Measurements from ENCODE around the gene DCBLD1. TPM values are rescaled to one million over a fixed set of nuclear protein-coding genes. Genes with fewer than 3 reads are reported as not detected.
A peak's percentile ranks its signal among the peaks of the same experiment; 100 is the strongest.

Gene DCBLD1
- total and polyA plus RNA-seq, 2 donors (not counting 1 experiment from before 2014, with no cell fraction given): 35.2 to 44.4 TPM

DNA sequence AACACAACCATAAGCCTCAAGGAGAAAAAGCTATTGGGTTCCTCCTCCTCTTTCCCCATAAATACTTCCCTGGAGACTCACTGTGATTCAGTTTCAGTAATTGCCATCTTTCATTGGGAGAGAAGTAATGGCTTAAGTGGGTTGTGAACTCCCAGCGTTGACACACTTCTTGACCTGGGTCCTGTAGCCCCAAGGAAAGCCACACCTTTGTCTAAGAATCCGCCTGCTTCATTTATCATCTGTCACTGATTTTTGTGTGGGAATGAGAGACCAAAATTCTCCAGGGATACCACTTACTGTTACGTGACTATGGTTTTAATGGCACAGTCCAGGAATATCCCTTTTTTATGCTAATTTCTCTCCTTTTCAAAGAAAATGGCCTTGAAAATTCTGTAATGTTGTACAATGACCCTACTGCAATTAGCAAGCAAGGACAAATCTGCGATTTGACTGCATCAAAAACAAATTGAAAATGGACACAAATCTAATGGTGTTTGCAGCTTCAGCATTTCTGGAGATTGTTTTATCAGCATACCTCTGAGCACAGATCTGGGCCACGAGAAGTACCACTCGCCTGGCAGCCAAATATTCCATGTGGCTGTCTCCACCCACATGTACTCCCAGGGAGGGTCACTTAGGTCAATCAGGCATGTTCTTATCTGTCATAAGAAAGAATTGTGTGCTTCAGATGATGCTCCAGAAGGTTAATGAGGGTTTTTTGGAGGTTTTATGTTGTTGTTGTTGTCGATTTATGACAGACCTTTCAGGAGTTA, 29.8 kb downstream of the DCBLD1 start:
- Histone ChIP-seq H3K4me3 (replicated peaks in 1 of 4; ENCODE audit: control extremely low read depth in 1 of 4, insufficient read depth in 1 of 4, low read depth in 3 of 4, low read length in 4 of 4) (no peak overlapping the region), H3K9ac (ENCODE audit: insufficient read depth, low read length) (no peak overlapping the region), H3K4me2 (ENCODE audit: extremely low read depth, insufficient read depth, low read length) (no peak overlapping the region), H4K20me1 (ENCODE audit: control insufficient read depth, extremely low read depth, insufficient read depth, low read length) (no peaks in the 10 kb centered on the region), H2AFZ (ENCODE audit: low read length) (no peak overlapping the region), H3K9me3 (ENCODE audit: control insufficient read depth, insufficient read depth, low read depth, low read length) (no peaks in the 10 kb centered on the region), H3K79me2 (ENCODE audit: control insufficient read depth, insufficient read depth, low read length) (peaks cover 2% of the 10 kb centered on the region), H3K36me3 (ENCODE audit: control insufficient read depth, insufficient read depth, low read length) (no peaks in the 10 kb centered on the region), H3K4me1 (ENCODE audit: control insufficient read depth, extremely low read depth, insufficient read depth, low read length) (no peaks in the 10 kb centered on the region), H3K27me3 (ENCODE audit: control insufficient read depth, insufficient read depth, low read length) (no peaks in the 10 kb centered on the region), H3K27ac (ENCODE audit: insufficient read depth, low read length) (no peak overlapping the region)
- DNase-seq (ENCODE audit: low read depth in 2 of 2): peak in 1 of 2 donors; percentile 69
- TF ChIP-seq, protein P1, sequence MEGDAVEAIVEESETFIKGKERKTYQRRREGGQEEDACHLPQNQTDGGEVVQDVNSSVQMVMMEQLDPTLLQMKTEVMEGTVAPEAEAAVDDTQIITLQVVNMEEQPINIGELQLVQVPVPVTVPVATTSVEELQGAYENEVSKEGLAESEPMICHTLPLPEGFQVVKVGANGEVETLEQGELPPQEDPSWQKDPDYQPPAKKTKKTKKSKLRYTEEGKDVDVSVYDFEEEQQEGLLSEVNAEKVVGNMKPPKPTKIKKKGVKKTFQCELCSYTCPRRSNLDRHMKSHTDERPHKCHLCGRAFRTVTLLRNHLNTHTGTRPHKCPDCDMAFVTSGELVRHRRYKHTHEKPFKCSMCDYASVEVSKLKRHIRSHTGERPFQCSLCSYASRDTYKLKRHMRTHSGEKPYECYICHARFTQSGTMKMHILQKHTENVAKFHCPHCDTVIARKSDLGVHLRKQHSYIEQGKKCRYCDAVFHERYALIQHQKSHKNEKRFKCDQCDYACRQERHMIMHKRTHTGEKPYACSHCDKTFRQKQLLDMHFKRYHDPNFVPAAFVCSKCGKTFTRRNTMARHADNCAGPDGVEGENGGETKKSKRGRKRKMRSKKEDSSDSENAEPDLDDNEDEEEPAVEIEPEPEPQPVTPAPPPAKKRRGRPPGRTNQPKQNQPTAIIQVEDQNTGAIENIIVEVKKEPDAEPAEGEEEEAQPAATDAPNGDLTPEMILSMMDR (conservative IDR thresholded peaks at IDR 0.05 in 1 of 2, IDR thresholded peaks at IDR 0.05 in 1 of 2; ENCODE audit: low read depth in 1 of 2, low read length in 2 of 2): no peak
- no peak for TF ChIP-seq EZH2 (IDR thresholded peaks at IDR 0.05; ENCODE audit: low read length, missing control alignments)

GRCh38 chr6:117512987-117513573, 30.6 kb downstream of the DCBLD1 start:
- H3K9me3 ChIP-seq (ENCODE audit: control insufficient read depth, insufficient read depth, low read depth, low read length): no peaks in the 10 kb centered on the region
- H3K79me2 ChIP-seq (ENCODE audit: control insufficient read depth, insufficient read depth, low read length): peaks cover 2% of the 10 kb centered on the region
- TF ChIP-seq EZH2 (IDR thresholded peaks at IDR 0.05; ENCODE audit: low read length, missing control alignments): no peak
- TF ChIP-seq, protein P1 (conservative IDR thresholded peaks at IDR 0.05 in 1 of 2, IDR thresholded peaks at IDR 0.05 in 1 of 2; ENCODE audit: low read depth in 1 of 2, low read length in 2 of 2): no peak
- no peaks in the 10 kb centered on the region for H3K27me3 ChIP-seq (ENCODE audit: control insufficient read depth, insufficient read depth, low read length)
- no peak overlapping the region for H2AFZ ChIP-seq (ENCODE audit: low read length)
- DNase-seq (ENCODE audit: low read depth in 2 of 2): no peak
- no peak overlapping the region for H3K27ac ChIP-seq (ENCODE audit: insufficient read depth, low read length)
- H3K36me3 ChIP-seq (ENCODE audit: control insufficient read depth, insufficient read depth, low read length): no peaks in the 10 kb centered on the region
- H3K4me1 ChIP-seq (ENCODE audit: control insufficient read depth, extremely low read depth, insufficient read depth, low read length): no peaks in the 10 kb centered on the region
- H3K9ac ChIP-seq (ENCODE audit: insufficient read depth, low read length): no peak overlapping the region
- no peak overlapping the region for H3K4me2 ChIP-seq (ENCODE audit: extremely low read depth, insufficient read depth, low read length)
- H4K20me1 ChIP-seq (ENCODE audit: control insufficient read depth, extremely low read depth, insufficient read depth, low read length): no peaks in the 10 kb centered on the region
- H3K4me3 ChIP-seq (replicated peaks in 1 of 4; ENCODE audit: control extremely low read depth in 1 of 4, insufficient read depth in 1 of 4, low read depth in 3 of 4, low read length in 4 of 4): no peak overlapping the region

DNA sequence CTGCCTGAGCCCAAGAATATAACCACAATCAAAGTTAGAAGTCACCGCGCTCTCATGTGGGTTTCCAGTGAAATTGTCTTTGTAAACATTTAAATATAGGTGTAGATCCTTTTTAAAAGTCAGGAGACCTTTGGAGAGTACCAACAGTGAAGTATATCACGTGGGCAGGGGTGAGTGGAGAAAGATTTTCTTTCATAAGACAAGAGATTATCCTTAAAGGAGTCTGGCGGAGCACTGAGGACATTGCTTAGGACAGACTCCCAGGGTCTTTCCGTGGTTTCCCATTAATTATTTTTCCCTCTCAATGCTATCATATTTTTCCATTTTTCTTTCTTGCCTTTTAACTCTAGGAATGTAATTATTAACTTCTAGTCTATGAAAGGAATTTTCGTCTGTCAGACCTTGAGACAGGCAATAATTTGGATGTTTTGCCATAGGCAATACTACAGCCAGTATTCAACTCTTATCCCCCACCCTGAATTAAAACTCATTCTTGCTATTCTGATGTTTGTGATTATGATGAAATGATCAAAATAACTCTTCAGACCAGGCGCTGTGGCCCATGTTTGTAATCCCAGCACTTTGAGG, 31.4 kb downstream of the DCBLD1 start:
- peak in 1 of 2 donors; percentile 53 for DNase-seq (ENCODE audit: low read depth in 2 of 2)

More for the DNA sequence above, 31.4 kb downstream of the DCBLD1 start:
- Histone ChIP-seq H3K9me3 (ENCODE audit: control insufficient read depth, insufficient read depth, low read depth, low read length) (no peaks in the 10 kb centered on the region), H3K4me2 (ENCODE audit: extremely low read depth, insufficient read depth, low read length) (no peak overlapping the region), H3K36me3 (ENCODE audit: control insufficient read depth, insufficient read depth, low read length) (no peaks in the 10 kb centered on the region), H3K27me3 (ENCODE audit: control insufficient read depth, insufficient read depth, low read length) (no peaks in the 10 kb centered on the region), H2AFZ (ENCODE audit: low read length) (no peak overlapping the region), H3K4me1 (ENCODE audit: control insufficient read depth, extremely low read depth, insufficient read depth, low read length) (no peaks in the 10 kb centered on the region), H3K9ac (ENCODE audit: insufficient read depth, low read length) (no peak overlapping the region), H3K27ac (ENCODE audit: insufficient read depth, low read length) (no peak overlapping the region), H3K4me3 (replicated peaks in 1 of 4; ENCODE audit: control extremely low read depth in 1 of 4, insufficient read depth in 1 of 4, low read depth in 3 of 4, low read length in 4 of 4) (no peak overlapping the region), H3K79me2 (ENCODE audit: control insufficient read depth, insufficient read depth, low read length) (no peaks in the 10 kb centered on the region), H4K20me1 (ENCODE audit: control insufficient read depth, extremely low read depth, insufficient read depth, low read length) (no peaks in the 10 kb centered on the region)
- no peak for TF ChIP-seq EZH2 (IDR thresholded peaks at IDR 0.05; ENCODE audit: low read length, missing control alignments)
- TF ChIP-seq, protein P1 (conservative IDR thresholded peaks at IDR 0.05 in 1 of 2, IDR thresholded peaks at IDR 0.05 in 1 of 2; ENCODE audit: low read depth in 1 of 2, low read length in 2 of 2): no peak
